Forelimb muscle (tissue), 1 donor: ENCODE results near the gene GPR21. TPM values are rescaled to one million over a fixed set of nuclear protein-coding genes. Genes with fewer than 3 reads are reported as not detected.

ENCODE experiments used
- DNase-seq: peaks from one replicate; pipeline ENCODE4 v3.0.0-alpha.2; 2013; ENCODE audit warnings: low read depth
- polyA plus RNA-seq: library from polyadenylated mRNA; unstranded; fragments of 120-200 nt; gene quantifications from one replicate; pipeline ENCODE4 v1.2.1, GENCODE V29; 2013; ENCODE audit not compliant: insufficient read length

Gene GPR21
- 0.44 TPM for polyA plus RNA-seq

GRCh38 chr9:123033352-123033751 lies at the start of gene GPR21:
Gene GPR21 (plus strand): TSS chr9:123033667. CDS start chr9:123034567, 900 bp downstream.
- DNase-seq, result no peak

GRCh38 chr9:122986010-122986409 lies 47.5 kb upstream of the GPR21 start:
- no peak for DNase-seq

- no peak for DNase-seq
These were observed 45.3 kb upstream of the GPR21 start for GRCh38 chr9:122988141-122988540.

- no peak for DNase-seq
These were observed 44.4 kb upstream of the GPR21 start for GRCh38 chr9:122988920-122989621.

GRCh38 chr9:122991370-122991830 lies 42.1 kb upstream of the GPR21 start:
- no peak for DNase-seq

- no peak for DNase-seq
These were observed 36.9 kb upstream of the GPR21 start for GRCh38 chr9:122996586-122996985.

GRCh38 chr9:122998448-122998847 lies 35.0 kb upstream of the GPR21 start:
- no peak for DNase-seq

- no peak for DNase-seq
These were observed 32.9 kb upstream of the GPR21 start for GRCh38 chr9:123000371-123001068.

GRCh38 chr9:123002754-123003153 lies 30.7 kb upstream of the GPR21 start:
- no peak for DNase-seq

- DNase-seq, result no peak
These were observed 30.0 kb upstream of the GPR21 start for GRCh38 chr9:123003466-123003865.

- DNase-seq, result no peak
These were observed 27.5 kb upstream of the GPR21 start for GRCh38 chr9:123005964-123006363.

GRCh38 chr9:123007269-123007668 lies 26.2 kb upstream of the GPR21 start:
- DNase-seq, result no peak

- no peak for DNase-seq
These were observed 24.6 kb upstream of the GPR21 start for GRCh38 chr9:123008909-123009308.

GRCh38 chr9:123011380-123011779 lies 22.1 kb upstream of the GPR21 start:
- DNase-seq, result no peak

GRCh38 chr9:123011878-123012528 lies 21.5 kb upstream of the GPR21 start:
- no peak for DNase-seq

- no peak for DNase-seq
These were observed 16.8 kb upstream of the GPR21 start for GRCh38 chr9:123016631-123017030.

GRCh38 chr9:123020796-123021195 lies 12.7 kb upstream of the GPR21 start:
- no peak for DNase-seq

GRCh38 chr9:123026425-123026824 lies 7.0 kb upstream of the GPR21 start:
- no peak for DNase-seq

GRCh38 chr9:123027517-123027916 lies 6.0 kb upstream of the GPR21 start:
- no peak for DNase-seq

- no peak for DNase-seq
These were observed 5.3 kb upstream of the GPR21 start for GRCh38 chr9:123028136-123028535.

GRCh38 chr9:123028973-123029372 lies 4.5 kb upstream of the GPR21 start:
- DNase-seq, result no peak

GRCh38 chr9:123031963-123032362 lies 1.5 kb upstream of the GPR21 start:
- DNase-seq, result no peak
